ENCODE results near the gene TET2.

TET2 gene

GRCh38 chr4:105116616-105117319, 29.9 kb upstream of the TET2 start:
- no peak for TF ChIP-seq CTCF (IDR thresholded peaks at IDR 0.05; ENCODE audit: insufficient read depth, missing control alignments)
- no peak for DNase-seq (ENCODE audit: insufficient read length, low spot score)
- FAIRE-seq, result no peak

- DNase-seq (ENCODE audit: insufficient read length, low spot score), result no peak
- TF ChIP-seq CTCF (IDR thresholded peaks at IDR 0.05; ENCODE audit: insufficient read depth, missing control alignments), result no peak
- no peak for FAIRE-seq
These were observed 27.3 kb upstream of the TET2 start for GRCh38 chr4:105119356-105119755.

GRCh38 chr4:105120626-105121025, 26.1 kb upstream of the TET2 start:
- FAIRE-seq, result no peak

GRCh38 chr4:105122350-105122749, 24.3 kb upstream of the TET2 start:
- FAIRE-seq, result no peak
- no peak for TF ChIP-seq CTCF (IDR thresholded peaks at IDR 0.05; ENCODE audit: insufficient read depth, missing control alignments)
- no peak for DNase-seq (ENCODE audit: insufficient read length, low spot score)

More at GRCh38 chr4:105120626-105121025, 26.1 kb upstream of the TET2 start:
- no peak for DNase-seq (ENCODE audit: insufficient read length, low spot score)
- no peak for TF ChIP-seq CTCF (IDR thresholded peaks at IDR 0.05; ENCODE audit: insufficient read depth, missing control alignments)

- FAIRE-seq (no peak), DNase-seq (ENCODE audit: insufficient read length, low spot score) (no peak)
- no peak for TF ChIP-seq CTCF (IDR thresholded peaks at IDR 0.05; ENCODE audit: insufficient read depth, missing control alignments)
These were observed 20.1 kb upstream of the TET2 start for GRCh38 chr4:105126311-105127169.

GRCh38 chr4:105127170-105127445, 19.6 kb upstream of the TET2 start:
- DNase-seq (ENCODE audit: insufficient read length, low spot score), result no peak
- FAIRE-seq, result peak; percentile 41
- TF ChIP-seq CTCF (IDR thresholded peaks at IDR 0.05; ENCODE audit: insufficient read depth, missing control alignments), result no peak

- no peak for TF ChIP-seq CTCF (IDR thresholded peaks at IDR 0.05; ENCODE audit: insufficient read depth, missing control alignments)
- FAIRE-seq, result no peak
- DNase-seq (ENCODE audit: insufficient read length, low spot score), result no peak
These were observed 18.5 kb upstream of the TET2 start for GRCh38 chr4:105128208-105128607.

Data from D721Med (cell line).